GM18505 (cell line): Measurements from ENCODE around the gene NFIB.

ENCODE experiments used
- ATAC-seq: cut with Tn5 transposase; IDR thresholded peaks from one replicate; pipeline ENCODE4 v1.9.1; 2021; ENCODE audit not compliant: unreplicated experiment
- POLR2A ChIP-seq: IDR thresholded peaks from 4 replicates; pipeline ENCODE4 v1.6.1; 2011; ENCODE audit warnings: borderline replicate concordance; ENCODE audit not compliant: insufficient read depth, insufficient read length; ENCODE audit errors: extremely low read depth

Gene NFIB

DNA sequence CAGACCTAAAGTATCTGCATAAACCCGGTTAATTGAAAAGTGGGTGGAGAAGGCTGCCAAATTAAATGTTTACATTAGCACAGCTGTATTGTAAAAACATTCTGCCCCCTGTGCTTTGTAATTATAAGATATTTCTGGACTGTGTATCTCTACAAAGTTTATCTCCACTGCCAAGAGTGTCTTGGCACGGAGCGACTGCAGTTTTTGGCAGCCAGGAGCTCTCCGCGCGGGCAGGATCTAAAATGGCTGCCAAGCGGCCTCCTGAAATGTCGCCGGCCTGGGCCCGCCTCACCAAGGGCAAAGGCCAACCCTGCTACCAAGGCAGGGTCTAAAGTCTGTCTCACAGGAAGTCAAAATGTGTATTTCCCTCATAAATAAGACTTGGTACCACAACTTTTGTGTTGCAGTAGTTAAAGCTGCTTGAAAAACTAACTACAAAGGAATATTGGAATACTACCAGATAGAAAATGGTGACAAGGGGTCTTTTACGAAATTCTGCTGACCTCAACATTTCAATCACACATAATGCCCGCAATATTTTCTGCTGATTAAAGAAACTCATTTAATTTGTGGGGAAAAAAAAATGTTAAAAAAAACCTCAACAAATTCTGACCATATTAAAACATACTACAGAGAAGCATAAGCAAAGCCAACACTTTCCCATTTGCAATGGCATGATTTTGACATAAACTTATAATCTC is 110.4 kb downstream of the NFIB start:
- ATAC-seq = no peak
- no peak for TF ChIP-seq POLR2A

DNA sequence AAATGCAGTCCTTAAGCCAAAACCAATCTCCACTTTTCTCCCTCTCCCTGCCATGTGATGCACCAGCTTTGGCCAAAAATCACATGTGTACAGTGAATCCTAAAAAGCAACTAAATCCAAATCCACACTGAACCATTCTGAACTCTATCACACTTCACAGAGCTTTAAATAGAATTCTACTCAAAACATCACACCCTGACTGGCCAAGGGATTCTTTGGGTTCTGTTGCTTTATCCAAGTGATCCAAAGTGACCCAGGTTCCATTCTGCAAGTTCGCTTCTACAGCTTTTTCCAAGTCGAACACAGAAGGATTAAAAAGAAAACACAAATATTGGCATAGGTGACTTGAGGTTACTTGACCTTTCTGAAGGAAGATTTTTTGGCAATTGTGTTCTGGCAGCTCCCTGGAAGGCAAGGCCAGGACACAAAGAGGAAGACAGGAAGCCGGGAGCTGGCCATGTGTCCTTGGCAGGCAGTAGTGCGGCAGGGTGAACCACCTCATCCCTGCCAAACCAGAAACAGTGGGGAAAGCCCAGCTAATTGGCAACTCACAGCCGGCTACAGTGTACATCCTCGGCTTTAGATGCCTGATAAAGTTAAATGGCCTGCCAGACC is 115.0 kb downstream of the NFIB start:
- ATAC-seq = no peak
- no peak for TF ChIP-seq POLR2A

DNA sequence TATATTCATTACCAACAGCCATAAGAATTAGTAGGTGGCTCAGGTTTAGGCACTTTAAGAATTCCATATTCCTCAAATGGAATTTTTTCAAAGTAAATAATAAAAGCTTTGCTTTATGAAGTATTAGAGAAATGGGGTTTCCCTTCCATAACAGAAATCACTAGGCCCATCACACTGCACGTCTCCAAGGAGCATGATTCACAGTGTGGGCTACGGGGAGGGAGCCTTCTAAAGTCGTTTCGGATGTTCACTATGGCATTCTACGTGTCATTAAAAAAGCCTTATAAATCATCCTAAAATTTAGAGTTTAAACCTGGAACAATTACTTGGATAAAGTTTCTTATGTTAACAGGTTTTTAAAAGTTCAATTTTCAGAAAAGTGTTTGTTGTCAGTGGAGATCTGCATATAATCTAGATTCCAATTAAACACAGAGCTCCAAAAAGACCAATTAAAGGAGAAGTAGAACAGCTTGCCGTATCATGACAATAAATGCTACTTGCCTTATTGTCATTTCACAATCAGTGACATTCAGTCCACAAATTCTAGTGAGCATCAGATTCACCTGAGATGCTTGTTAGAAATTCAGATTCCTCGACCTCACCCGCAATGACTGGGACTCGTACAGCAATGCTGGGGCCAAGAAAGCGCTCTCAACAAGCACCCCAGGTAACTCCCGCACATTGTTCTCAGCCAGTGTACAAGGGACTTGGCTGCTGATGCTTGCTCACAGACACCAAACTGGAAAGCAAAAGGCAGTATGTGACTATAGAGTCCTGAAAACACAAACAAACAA is 115.7 kb downstream of the NFIB start:
- no peak for ATAC-seq
- TF ChIP-seq POLR2A = no peak

DNA sequence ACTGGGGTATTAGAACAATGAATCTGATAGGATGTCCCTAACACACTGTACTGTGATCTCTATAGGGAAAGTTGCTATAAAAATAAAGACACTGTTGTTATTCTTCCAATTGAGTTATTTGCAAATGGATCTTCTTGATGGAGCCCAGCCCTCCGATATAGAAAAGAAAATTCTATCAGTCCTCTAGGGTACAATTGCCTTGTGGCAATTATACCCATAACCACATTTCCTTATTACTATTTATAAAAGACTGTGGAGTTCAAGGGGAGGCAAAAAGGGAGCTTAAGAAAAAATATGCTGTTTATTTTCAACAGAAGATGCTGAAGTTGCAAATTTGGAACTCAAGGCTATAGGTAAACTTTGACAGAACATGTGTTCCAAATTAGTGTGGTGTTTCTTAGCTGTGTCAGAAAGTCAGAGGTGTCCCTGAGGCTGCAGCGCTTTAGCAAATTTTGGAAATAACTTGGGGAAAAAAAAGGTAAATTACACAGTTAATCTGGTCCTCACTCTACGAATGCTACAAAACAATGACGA is 116.5 kb downstream of the NFIB start:
- no peak for ATAC-seq

DNA sequence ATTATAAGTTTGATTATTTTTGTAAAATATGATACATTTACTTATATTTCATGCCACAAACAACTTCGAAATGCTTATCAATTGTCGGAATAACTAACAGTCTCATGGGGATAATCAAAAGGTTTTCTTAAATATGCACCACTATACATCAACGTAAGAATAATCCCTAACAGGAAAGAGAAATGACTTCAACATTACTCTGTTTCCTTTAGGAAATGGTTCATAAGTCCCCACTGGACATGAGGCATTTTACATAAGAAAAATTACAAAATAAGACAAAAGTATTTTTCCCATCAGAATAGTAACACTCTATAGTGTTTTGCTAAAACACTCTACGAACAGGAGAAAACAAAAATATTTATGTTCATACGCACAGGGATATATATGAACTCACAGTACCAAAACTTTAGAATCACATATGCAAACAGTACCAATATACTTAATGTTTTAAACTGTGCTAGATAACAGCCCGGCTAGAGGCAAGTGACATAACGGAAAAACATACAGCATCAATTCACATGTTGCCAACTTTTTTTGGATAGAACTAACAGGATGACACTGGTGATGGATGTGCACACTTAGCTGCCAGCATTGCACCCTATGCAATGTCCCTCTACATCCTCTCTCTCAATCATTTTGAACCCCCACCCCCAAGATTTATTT is 120.5 kb downstream of the NFIB start:
- no peak for TF ChIP-seq POLR2A
- ATAC-seq = no peak

More for the DNA sequence above, 116.5 kb downstream of the NFIB start:
- TF ChIP-seq POLR2A = no peak

DNA sequence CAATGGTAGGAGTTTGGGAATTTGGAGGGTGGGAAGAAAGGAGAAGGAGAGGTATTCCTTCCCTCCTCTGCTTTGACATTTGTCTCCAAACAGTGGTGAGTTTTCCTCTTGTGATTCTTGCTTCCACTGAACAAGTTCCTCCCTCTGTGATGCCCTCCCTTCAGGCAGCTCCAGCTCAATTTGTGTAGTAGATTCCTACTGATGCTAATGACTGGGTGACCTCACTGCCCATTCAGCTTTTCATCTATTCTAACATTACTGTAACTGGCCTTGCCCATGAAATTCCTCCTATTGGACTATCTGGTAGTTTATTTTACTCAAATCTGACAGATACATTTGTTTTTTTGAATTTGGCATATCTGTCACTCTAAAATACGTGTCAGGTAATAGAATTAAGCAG is 121.4 kb downstream of the NFIB start:
- no peak for ATAC-seq
- no peak for TF ChIP-seq POLR2A

DNA sequence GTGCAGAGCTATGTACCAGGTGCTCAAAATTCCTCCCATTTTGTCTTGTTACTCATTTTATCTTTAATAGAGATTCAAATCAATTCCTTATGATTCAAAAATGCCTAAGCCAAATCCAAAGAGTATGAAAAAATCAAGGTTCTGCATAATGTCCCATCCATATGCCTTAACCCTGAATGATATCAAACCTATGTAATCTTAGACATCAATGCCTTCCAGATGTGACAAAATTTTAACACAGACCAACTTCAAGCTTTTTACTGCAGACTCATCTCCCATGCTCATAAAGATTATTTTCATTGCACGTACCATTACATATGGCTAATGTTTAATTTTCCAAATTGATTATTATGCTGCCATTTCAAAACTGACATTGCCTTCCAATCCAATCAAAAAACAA is 122.4 kb downstream of the NFIB start:
- no peak for TF ChIP-seq POLR2A
- no peak for ATAC-seq

DNA sequence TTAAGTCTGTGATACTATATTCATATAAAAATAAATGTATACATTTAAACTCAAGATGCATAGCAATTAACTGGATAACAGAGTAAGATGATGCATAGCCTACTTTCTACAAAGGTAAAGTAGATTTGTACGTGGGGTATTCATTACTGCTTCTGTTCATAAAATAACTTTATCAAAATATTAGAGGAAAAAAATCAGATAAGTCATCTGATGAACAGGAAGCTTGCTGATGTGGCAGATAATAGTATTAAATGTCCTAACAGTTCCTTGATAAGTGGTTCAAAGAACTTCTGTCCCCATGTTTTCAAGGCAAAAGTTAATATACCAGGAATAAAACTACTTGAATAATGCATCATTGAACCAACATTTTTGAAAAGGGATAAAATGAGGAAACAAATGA is 123.7 kb downstream of the NFIB start:
- no peak for TF ChIP-seq POLR2A
- no peak for ATAC-seq

DNA sequence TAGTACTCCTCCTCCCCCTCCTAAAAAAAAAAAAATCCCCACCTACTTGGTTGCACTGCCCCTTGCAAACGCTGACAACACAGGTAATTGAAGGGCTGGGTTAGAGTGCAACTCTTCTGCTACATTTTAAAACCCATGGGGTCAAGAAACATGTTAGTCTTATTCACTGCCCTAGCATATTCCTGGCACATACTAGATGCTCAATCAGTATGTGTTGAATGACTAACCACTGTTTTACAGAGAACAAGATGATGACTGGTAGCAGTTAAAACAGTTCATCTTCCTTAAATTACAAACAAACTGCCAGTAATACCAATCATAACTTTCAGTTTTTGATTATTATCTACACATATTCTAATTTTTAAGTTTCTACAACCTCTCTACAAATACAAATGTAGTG is 124.4 kb downstream of the NFIB start:
- no peak for TF ChIP-seq POLR2A
- no peak for ATAC-seq

DNA sequence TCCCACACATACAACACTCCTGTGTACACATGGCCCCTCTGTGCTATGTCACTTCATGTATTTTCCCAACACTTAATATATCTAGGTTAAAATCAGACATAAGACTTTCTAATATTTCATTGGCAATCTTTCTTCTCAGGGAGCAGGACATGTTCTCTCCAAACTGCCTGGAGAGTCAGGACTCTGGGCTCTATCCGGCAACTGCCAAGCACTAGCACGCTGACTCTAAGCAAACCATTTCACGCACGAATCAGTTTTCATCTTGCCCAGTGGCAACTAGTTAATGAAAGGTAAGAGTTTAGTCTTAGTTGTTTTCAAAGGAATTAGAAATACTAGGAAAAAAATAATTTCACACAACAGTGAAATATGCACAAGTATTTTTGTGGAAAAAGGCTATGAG is 124.8 kb downstream of the NFIB start:
- ATAC-seq = no peak
- no peak for TF ChIP-seq POLR2A

DNA sequence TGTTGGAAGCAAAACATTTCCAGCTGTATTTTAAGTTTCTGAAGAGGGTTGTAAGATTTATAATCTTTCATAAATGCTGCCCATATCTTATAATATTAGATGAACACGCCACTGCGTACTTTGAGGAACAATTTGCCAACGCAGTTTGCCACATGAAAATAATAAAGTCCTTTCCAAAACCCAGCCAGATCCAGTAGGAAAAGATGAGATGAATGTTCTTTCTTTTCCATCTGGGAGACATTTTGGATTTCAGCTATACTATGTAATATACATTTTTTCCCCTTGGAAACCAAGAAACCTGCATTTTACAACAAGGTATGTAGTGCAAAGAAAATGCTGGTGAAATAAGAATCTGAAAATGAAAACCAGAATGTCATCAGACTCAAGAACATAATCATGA is 125.4 kb downstream of the NFIB start:
- ATAC-seq = no peak

DNA sequence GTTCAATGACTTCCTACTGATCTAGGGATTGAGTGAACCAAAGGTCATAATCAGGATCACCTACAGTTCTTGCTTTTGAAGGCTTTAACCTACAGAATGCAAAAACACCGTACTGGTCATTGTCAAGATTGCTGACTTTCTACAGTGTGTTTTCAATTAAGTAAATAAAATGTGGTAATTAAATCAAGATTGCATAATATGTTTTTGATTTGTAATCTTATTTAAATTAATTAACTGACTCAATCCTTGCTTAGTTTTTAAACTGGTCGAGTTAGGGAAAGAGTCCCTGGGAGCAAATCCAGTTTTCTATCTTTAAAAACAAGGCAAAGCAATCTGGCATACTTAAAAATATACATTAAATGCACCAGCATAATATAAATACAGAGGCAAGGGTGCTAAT is 125.9 kb downstream of the NFIB start:
- no peak for ATAC-seq
- TF ChIP-seq POLR2A = no peak

More for the DNA sequence above, 125.4 kb downstream of the NFIB start:
- TF ChIP-seq POLR2A = no peak

DNA sequence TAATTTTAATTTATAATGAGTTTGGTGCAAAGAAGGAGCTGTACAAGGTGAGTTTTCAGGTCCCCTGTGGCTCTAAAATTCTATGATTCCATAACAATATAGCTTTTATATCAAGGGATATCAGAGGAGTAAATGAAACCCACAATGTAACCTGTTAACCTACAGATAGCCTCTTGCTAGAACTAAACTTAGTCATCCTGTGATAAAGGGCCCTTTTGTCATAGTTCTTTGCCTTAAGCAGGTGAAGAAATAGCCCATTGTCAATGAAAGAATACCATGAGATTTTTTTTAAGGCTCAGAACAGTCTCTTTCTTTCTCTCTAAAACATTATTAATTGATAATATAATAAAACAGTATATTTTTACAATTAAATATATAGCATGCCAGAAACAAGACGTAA is 127.8 kb downstream of the NFIB start:
- ATAC-seq = no peak
- TF ChIP-seq POLR2A = no peak
